GM12892 (cell line): ENCODE measurements around the gene SERPINA6.
"Not testable (repeated sequence)": the region's sequence is repeated elsewhere in the genome, so short reads cannot be mapped to it uniquely, and the experiment has no call there.

Source experiments
- POLR2A ChIP-seq: IDR thresholded peaks from 2 replicates; pipeline ENCODE4 v1.6.1; 2011; ENCODE audit warnings: low read depth, low read length, control low read depth
- POLR2AphosphoS5 ChIP-seq: IDR thresholded peaks from 2 replicates; pipeline ENCODE4 v1.6.1; 2011; ENCODE audit warnings: low read depth, low read length, control low read depth
- TAF1 ChIP-seq: IDR thresholded peaks from 2 replicates; pipeline ENCODE4 v1.6.1; 2011; ENCODE audit warnings: low read depth, mild to moderate bottlenecking, control low read depth, low read length, borderline replicate concordance

DNA sequence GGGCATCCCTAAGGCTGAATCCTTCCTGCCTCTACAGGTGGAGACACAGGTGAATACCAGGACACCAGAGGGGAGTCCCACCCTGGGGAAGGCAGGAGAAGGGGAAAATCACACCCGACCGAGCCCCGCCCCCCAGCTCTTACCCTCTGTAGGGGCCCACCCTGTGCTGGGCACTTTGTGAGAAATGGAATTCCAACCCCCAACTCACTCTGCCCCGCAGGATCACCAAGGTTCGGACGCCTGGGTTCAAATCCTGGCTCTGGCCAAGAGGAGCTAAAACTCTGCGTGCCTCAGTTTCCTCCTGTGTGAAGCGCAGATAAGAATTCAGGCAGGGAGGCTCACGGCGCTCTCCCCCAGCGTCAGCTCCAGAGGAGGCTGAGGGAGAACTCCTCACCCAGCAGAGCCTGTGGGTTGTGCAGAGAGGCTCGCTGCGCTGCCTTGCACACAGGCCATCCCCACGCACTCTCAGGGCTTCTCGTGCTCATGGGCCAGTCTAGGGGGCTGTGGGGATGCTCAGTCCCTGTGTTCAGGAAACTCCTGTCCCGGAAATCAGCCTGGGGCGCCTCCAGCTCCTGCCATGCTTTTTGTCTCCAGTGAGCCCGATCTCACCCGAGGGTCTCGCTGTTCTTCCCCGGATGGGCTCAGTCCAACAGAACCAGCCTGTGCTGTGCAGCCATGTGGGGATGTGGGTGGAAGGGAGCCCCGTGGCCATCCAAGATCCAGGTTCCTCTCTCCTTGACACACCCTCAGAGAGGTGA, 46.8 kb upstream of the SERPINA6 start:
- not testable (repeated sequence) for TF ChIP-seq POLR2A, TAF1, POLR2AphosphoS5
